HG03378 (cell line): ENCODE results near the gene DPP8.
"Not testable (repeated sequence)": the region's sequence is repeated elsewhere in the genome, so short reads cannot be mapped to it uniquely, and the experiment has no call there.

ENCODE experiments used
- ATAC-seq: cut with Tn5 transposase; IDR thresholded peaks from one replicate; pipeline ENCODE4 v1.9.1; 2021; ENCODE audit warnings: mild to moderate bottlenecking, moderate library complexity; ENCODE audit not compliant: unreplicated experiment

The DPP8 gene

GRCh38 chr15:65516997-65517865 lies at the start of gene DPP8:
Gene DPP8, minus strand, starts transcription at chr15:65517689. Its CDS starts 5,136 bp downstream, at chr15:65512553.
- peak; percentile 85 for ATAC-seq

GRCh38 chr15:65561934-65562333 lies 44.4 kb upstream of the DPP8 start:
- ATAC-seq = no peak

- no peak for ATAC-seq
These were observed 42.5 kb upstream of the DPP8 start for GRCh38 chr15:65559941-65560340.

- no peak for ATAC-seq
These were observed 41.7 kb upstream of the DPP8 start for GRCh38 chr15:65558997-65559760.

GRCh38 chr15:65558336-65558735 lies 40.8 kb upstream of the DPP8 start:
- no peak for ATAC-seq

- no peak for ATAC-seq
These were observed 39.1 kb upstream of the DPP8 start for GRCh38 chr15:65556622-65557021.

- ATAC-seq = no peak
These were observed 36.2 kb upstream of the DPP8 start for GRCh38 chr15:65553691-65554090.

GRCh38 chr15:65552851-65553250 lies 35.4 kb upstream of the DPP8 start:
- ATAC-seq = not testable (repeated sequence)

GRCh38 chr15:65551183-65551582 lies 33.7 kb upstream of the DPP8 start:
- no peak for ATAC-seq

- no peak for ATAC-seq
These were observed 33.2 kb upstream of the DPP8 start for GRCh38 chr15:65550681-65551098.

- ATAC-seq = not testable (repeated sequence)
These were observed 31.8 kb upstream of the DPP8 start for GRCh38 chr15:65549288-65549687.

GRCh38 chr15:65547841-65548240 lies 30.4 kb upstream of the DPP8 start:
- ATAC-seq = no peak

GRCh38 chr15:65541231-65541820 lies 23.8 kb upstream of the DPP8 start:
- ATAC-seq = no peak

GRCh38 chr15:65540314-65540713 lies 22.8 kb upstream of the DPP8 start:
- ATAC-seq = no peak

GRCh38 chr15:65535192-65535591 lies 17.7 kb upstream of the DPP8 start:
- no peak for ATAC-seq

- ATAC-seq = no peak
These were observed 15.7 kb upstream of the DPP8 start for GRCh38 chr15:65533057-65533756.

GRCh38 chr15:65532738-65533051 lies 15.2 kb upstream of the DPP8 start:
- ATAC-seq = no peak

- ATAC-seq = peak; percentile 51
These were observed 13.0 kb upstream of the DPP8 start, which contains the start of gene HACD3 for GRCh38 chr15:65530318-65531111. Gene HACD3, plus strand, starts transcription at chr15:65530463. Its CDS starts 169 bp downstream, at chr15:65530632.

GRCh38 chr15:65529762-65530317 lies 12.4 kb upstream of the DPP8 start:
- ATAC-seq = peak; percentile 10
